ENCODE data around the gene MFSD1.

- TF ChIP-seq CTCF (conservative IDR thresholded peaks at IDR 0.05; ENCODE audit: low read depth in 2 of 2) (no peak), POLR2AphosphoS5 (IDR thresholded peaks at IDR 0.05; ENCODE audit: low read depth) (no peak)
These were observed 20.7 kb upstream of the MFSD1 start for GRCh38 chr3:158781191-158781590.

All from GM23338 (cell line).